Prostate gland (tissue), 2 donors: Measurements from ENCODE around the gene ADAMTS3. TPM values are rescaled to one million over a fixed set of nuclear protein-coding genes. Genes with fewer than 3 reads are reported as not detected.
A peak's percentile ranks its signal among the peaks of the same experiment; 100 is the strongest.

ENCODE experiments used
- DNase-seq: peaks from one replicate; pipeline ENCODE4 v3.0.0-alpha.2; 2019; ENCODE audit warnings: low spot score
- H3K27ac ChIP-seq, 2 donors: fragments of 200-600 bp; sonication (generic); 2 replicates each; pipeline ENCODE4 v1.5.1; 2017 to 2019
- H3K27me3 ChIP-seq: fragments of 200-600 bp; sonication (generic); replicated peaks from 2 replicates; pipeline ENCODE4 v1.5.1; 2019; ENCODE audit not compliant: insufficient read depth
- H3K36me3 ChIP-seq, 2 donors: fragments of 200-600 bp; sonication (generic); 1 replicate in 1 of 2; 2 replicates in 1 of 2; pipeline versions ENCODE4 v1.5.1 to v1.8.1; 2017 to 2019
- H3K4me1 ChIP-seq: fragments of 200-600 bp; sonication (generic); replicated peaks from 2 replicates; pipeline ENCODE4 v1.5.1; 2019
- H3K4me3 ChIP-seq, 2 donors: fragments of 200-600 bp; sonication (generic); 2 replicates each; pipeline ENCODE4 v1.5.1; 2017 to 2019
- H3K9me3 ChIP-seq: fragments of 200-600 bp; sonication (generic); 2 replicates; pipeline ENCODE4 v1.5.1; 2017
- CTCF ChIP-seq, 4 experiments: fragments of 200-600 bp in 2 of 4; fragments of 450-650 bp in 2 of 4; sonication (generic) in 2 of 4; IDR thresholded peaks; 1 replicate in 3 of 4; 2 replicates in 1 of 4; pipeline ENCODE4 v1.5.1; 2016 to 2019; ENCODE audit warnings: antibody characterized with exemption in 4 of 4, mild to moderate bottlenecking in 2 of 4, moderate library complexity in 2 of 4
- POLR2A ChIP-seq: fragments of 450-650 bp; IDR thresholded peaks from one replicate; pipeline ENCODE4 v1.6.1; 2016; ENCODE audit warnings: antibody characterized with exemption, mild to moderate bottlenecking
- POLR2AphosphoS5 ChIP-seq: sonication (generic); formaldehyde crosslinking; IDR thresholded peaks from one replicate; pipeline ENCODE4 v1.6.1; 2017; ENCODE audit warnings: antibody characterized with exemption
- WGBS: methylation state at CpG from one replicate; pipeline ENCODE4 v1.1.5; 2018; 5-methylcytosine and 5-hydroxymethylcytosine counted together
- intact Hi-C: fragments of 100-400 bp; cut with DNase I; formaldehyde crosslinking; loops from one replicate; pipeline ENCODE4 v1.14.2; 2022
- total RNA-seq, 2 donors: library from RNA; depleted of rRNA; stranded (reverse); fragments of >200 nt; gene quantifications; one replicate each; pipeline ENCODE4 v1.1.0, GENCODE V29; 2016

ADAMTS3 gene
- total RNA-seq, 2 donors from 2014 or later, result 0.36 to 4.0 TPM

- TF ChIP-seq POLR2A (no peak), CTCF (IDR thresholded peaks at IDR 0.05) (peak in 3 of 4 experiments; percentile 55 to 65 (median 58))
These were observed 242.1 kb downstream of the ADAMTS3 start for GRCh38 chr4:72326692-72327632.

GRCh38 chr4:72325215-72325614 lies 243.8 kb downstream of the ADAMTS3 start:
- Histone ChIP-seq H3K4me3 (no peak overlapping the region), H3K4me1 (peaks cover 9% of the 10 kb centered on the region), H3K9me3 (no peaks in the 10 kb centered on the region), H3K36me3 (no peaks in the 10 kb centered on the region), H3K27me3 (no peaks in the 10 kb centered on the region), H3K27ac (no peak overlapping the region)
- TF ChIP-seq POLR2A (no peak), CTCF (IDR thresholded peaks at IDR 0.05) (no peak), POLR2AphosphoS5 (peak; percentile 63)
- intact Hi-C loops, result no loop called here
- DNase-seq, result no peak

More at GRCh38 chr4:72326692-72327632, 242.1 kb downstream of the ADAMTS3 start:
- no peaks in the 10 kb centered on the region for H3K27me3 ChIP-seq
- 41% methylated on average over 2 of the region's 2 CpGs for WGBS
- no peaks in the 10 kb centered on the region for H3K9me3 ChIP-seq
- DNase-seq, result no peak
- intact Hi-C loops, result loop anchor here (2.0 kb wide), 1 partner anchor 138 kb away; no protein-coding TSS in a partner anchor
- H3K4me1 ChIP-seq, result peaks cover 9% of the 10 kb centered on the region
- no peaks in the 10 kb centered on the region for H3K36me3 ChIP-seq
- H3K27ac ChIP-seq, result no peak overlapping the region
- H3K4me3 ChIP-seq, result no peak overlapping the region

- whole genome bisulfite sequencing, result 83% methylated on average over 2 of the region's 2 CpGs
- Histone ChIP-seq H3K36me3 (no peaks in the 10 kb centered on the region), H3K4me3 (no peak overlapping the region), H3K27me3 (no peaks in the 10 kb centered on the region), H3K27ac (no peak overlapping the region), H3K9me3 (no peaks in the 10 kb centered on the region), H3K4me1 (peaks cover 9% of the 10 kb centered on the region)
- intact Hi-C loops, result no loop called here
- no peak for TF ChIP-seq POLR2A
- no peak for TF ChIP-seq POLR2AphosphoS5
- TF ChIP-seq CTCF (IDR thresholded peaks at IDR 0.05), result no peak
- no peak for DNase-seq
These were observed 245.8 kb downstream of the ADAMTS3 start for GRCh38 chr4:72323227-72323626.

GRCh38 chr4:72320223-72320948 lies 248.6 kb downstream of the ADAMTS3 start:
- Histone ChIP-seq H3K27me3 (no peaks in the 10 kb centered on the region), H3K4me3 (no peak overlapping the region), H3K36me3 (no peaks in the 10 kb centered on the region), H3K27ac (no peak overlapping the region), H3K4me1 (peaks cover 6% of the 10 kb centered on the region), H3K9me3 (no peaks in the 10 kb centered on the region)
- no peak for DNase-seq
- intact Hi-C loops, result no loop called here
- TF ChIP-seq POLR2A (no peak), CTCF (IDR thresholded peaks at IDR 0.05) (no peak), POLR2AphosphoS5 (no peak)
- WGBS, result 62% methylated on average over 6 of the region's 6 CpGs
